WTC11 (cell line): Measurements from ENCODE around the gene SOX18. TPM values are rescaled to one million over a fixed set of nuclear protein-coding genes. Genes with fewer than 3 reads are reported as not detected.

ENCODE experiments used
- ATAC-seq: fragments of 200-7000 bp; cut with Tn5 transposase; 2 replicates; pipeline ENCODE4 v1.10.0; 2021; ENCODE audit warnings: mild to moderate bottlenecking, moderate library complexity
- CTCF ChIA-PET: fragments of 300-600 bp; sonication (Branson Sonifier 250); formaldehyde crosslinking; loops from one replicate; lab custom pipeline; 2021; ENCODE audit warnings: antibody characterized with exemption; lab: Charles Lee
- POLR2A ChIA-PET: fragments of 350-600 bp; sonication (Branson Sonifier 250); formaldehyde crosslinking; loops from one replicate; lab custom pipeline; 2021; ENCODE audit warnings: antibody characterized with exemption; lab: Charles Lee
- DNase-seq: peaks from one replicate; pipeline ENCODE4 v3.0.0; 2021; ENCODE audit warnings: low spot score
- H3K27ac Mint-ChIP-seq: 2 replicates; pipeline ENCODE4 v1.8.0; 2021; ENCODE audit warnings: mixed read lengths
- H3K27me3 Mint-ChIP-seq: 2 replicates; pipeline ENCODE4 v1.8.0; 2021; ENCODE audit warnings: low read depth, mild to moderate bottlenecking, moderate library complexity, mixed read lengths
- H3K36me3 Mint-ChIP-seq: 2 replicates; pipeline ENCODE4 v1.8.0; 2021; ENCODE audit warnings: mixed read lengths
- H3K4me1 Mint-ChIP-seq: 2 replicates; pipeline ENCODE4 v1.8.0; 2022; ENCODE audit warnings: mixed read lengths
- H3K4me3 Mint-ChIP-seq: 2 replicates; pipeline ENCODE4 v1.8.0; 2021; ENCODE audit warnings: mild to moderate bottlenecking, moderate library complexity, mixed read lengths
- H3K9me3 Mint-ChIP-seq: 2 replicates; pipeline ENCODE4 v1.8.0; 2021; ENCODE audit warnings: mixed read lengths
- ATF1 ChIP-seq: sonication (generic); formaldehyde crosslinking; IDR thresholded peaks from 2 replicates; pipeline ENCODE4 v1.8.1; 2023; ENCODE audit warnings: mild to moderate bottlenecking, moderate library complexity, missing genetic modification reagents
- ATF3 ChIP-seq: sonication (generic); formaldehyde crosslinking; conservative IDR thresholded peaks from 2 replicates; pipeline ENCODE4 v1.8.1; 2022; ENCODE audit warnings: mild to moderate bottlenecking, missing genetic modification reagents
- CREB1 ChIP-seq: sonication (generic); formaldehyde crosslinking; IDR thresholded peaks from 2 replicates; pipeline ENCODE4 v1.8.0; 2023; ENCODE audit warnings: mild to moderate bottlenecking, missing genetic modification reagents
- CREM ChIP-seq: sonication (generic); formaldehyde crosslinking; IDR thresholded peaks from 2 replicates; pipeline ENCODE4 v1.8.1; 2022; ENCODE audit warnings: mild to moderate bottlenecking, missing genetic modification reagents, moderate library complexity
- E2F1 ChIP-seq: sonication (generic); formaldehyde crosslinking; IDR thresholded peaks from 2 replicates; pipeline ENCODE4 v1.8.0; 2022; ENCODE audit warnings: mild to moderate bottlenecking, missing genetic modification reagents
- FOXP1 ChIP-seq: sonication (generic); formaldehyde crosslinking; IDR thresholded peaks from 2 replicates; pipeline ENCODE4 v1.8.0; 2022; ENCODE audit warnings: missing genetic modification reagents, mild to moderate bottlenecking, moderate library complexity, borderline replicate concordance
- GABPB1 ChIP-seq: sonication (generic); formaldehyde crosslinking; IDR thresholded peaks from 2 replicates; pipeline ENCODE4 v1.8.1; 2023; ENCODE audit warnings: mild to moderate bottlenecking, missing genetic modification reagents
- HMGXB4 ChIP-seq: sonication (generic); formaldehyde crosslinking; IDR thresholded peaks from 2 replicates; pipeline ENCODE4 v1.8.1; 2023; ENCODE audit warnings: mild to moderate bottlenecking, moderate library complexity, missing genetic modification reagents
- KAT7 ChIP-seq: sonication (generic); formaldehyde crosslinking; IDR thresholded peaks from 2 replicates; pipeline ENCODE4 v1.8.1; 2023; ENCODE audit warnings: missing genetic modification reagents, mild to moderate bottlenecking, borderline replicate concordance
- MYBL2 ChIP-seq: sonication (generic); formaldehyde crosslinking; IDR thresholded peaks from 2 replicates; pipeline ENCODE4 v1.8.1; 2023; ENCODE audit warnings: mild to moderate bottlenecking, moderate library complexity, missing genetic modification reagents
- NR1H2 ChIP-seq: sonication (generic); formaldehyde crosslinking; IDR thresholded peaks from 2 replicates; pipeline ENCODE4 v1.9.0; 2021; ENCODE audit warnings: mild to moderate bottlenecking, moderate library complexity, missing genetic modification reagents
- PRRX2 ChIP-seq: fragments of 250-450 bp; sonication (Bioruptor Pico); IDR thresholded peaks from 2 replicates; pipeline ENCODE4 v1.8.0; 2021; ENCODE audit warnings: mild to moderate bottlenecking
- ZNF219 ChIP-seq: sonication (generic); formaldehyde crosslinking; IDR thresholded peaks from 2 replicates; pipeline ENCODE4 v1.8.0; 2023; ENCODE audit warnings: missing genetic modification reagents, mild to moderate bottlenecking, borderline replicate concordance
- ZNF317 ChIP-seq: sonication (generic); formaldehyde crosslinking; IDR thresholded peaks from 2 replicates; pipeline ENCODE4 v1.8.1; 2023; ENCODE audit warnings: low read depth, mild to moderate bottlenecking, moderate library complexity, missing genetic modification reagents, borderline replicate concordance
- total RNA-seq: library from RNA; stranded (reverse); gene quantifications from 3 replicates; pipeline ENCODE4 v1.2.3, GENCODE V29; 2021
- TF ChIP-seq, protein P1 (sequence below): fragments of 250-450 bp; sonication (Bioruptor Pico); IDR thresholded peaks from 2 replicates; pipeline ENCODE4 v1.9.0; 2021; ENCODE audit warnings: moderate library complexity, mild to moderate bottlenecking, inconsistent platforms, borderline replicate concordance
- TF ChIP-seq, protein P2 (sequence below): fragments of 250-450 bp; sonication (Bioruptor Pico); IDR thresholded peaks from 2 replicates; pipeline ENCODE4 v1.9.0; 2021; ENCODE audit warnings: mild to moderate bottlenecking, borderline replicate concordance
- TF ChIP-seq, protein P3 (sequence below): sonication (generic); formaldehyde crosslinking; IDR thresholded peaks from 2 replicates; pipeline ENCODE4 v1.8.1; 2022; ENCODE audit warnings: low read depth, mild to moderate bottlenecking, moderate library complexity, missing genetic modification reagents, borderline replicate concordance
- TF ChIP-seq, protein P4 (sequence below): sonication (generic); formaldehyde crosslinking; IDR thresholded peaks from 2 replicates; pipeline ENCODE4 v1.8.0; 2022; ENCODE audit warnings: mild to moderate bottlenecking, missing genetic modification reagents
- TF ChIP-seq, protein P5 (sequence below): sonication (generic); formaldehyde crosslinking; IDR thresholded peaks from 2 replicates; pipeline ENCODE4 v1.8.1; 2023; ENCODE audit warnings: mild to moderate bottlenecking, missing genetic modification reagents

Gene SOX18
- total RNA-seq, 1 experiment from 2014 or later = 0.81 TPM

GRCh38 chr20:64072498-64073063, 23.1 kb upstream of the SOX18 start:
- no peaks in the 10 kb centered on the region for H3K9me3 Mint-ChIP-seq
- ATAC-seq (no peak), DNase-seq (no peak)
- H3K36me3 Mint-ChIP-seq = no peaks in the 10 kb centered on the region
- H3K27me3 Mint-ChIP-seq = no peaks in the 10 kb centered on the region; the same call in 1 of the 2 replicates
- H3K4me3 Mint-ChIP-seq = no peak overlapping the region
- ChIA-PET CTCF (interaction anchor here (1.2 to 1.4 kb wide), 3 partner anchors 33 to 92 kb away, joined by 3 to 7 read pairs (median 3); partner anchors contain the start of gene PRPF6), POLR2A (no interaction called here)
- no peak overlapping the region for H3K27ac Mint-ChIP-seq
- H3K4me1 Mint-ChIP-seq = 0 out of 2 replicates have a peak, but pooled peaks cover 3% of the 10 kb centered on the region
- TF ChIP-seq E2F1 (CRISPR knock-in tag) (no peak), ZNF219 (CRISPR knock-in tag) (no peak), ATF1 (CRISPR knock-in tag) (no peak), FOXP1 (CRISPR knock-in tag) (no peak), ATF3 (CRISPR knock-in tag) (no peak), ZNF317 (CRISPR knock-in tag) (no peak), KAT7 (CRISPR knock-in tag) (no peak), HMGXB4 (no peak), NR1H2 (CRISPR knock-in tag) (no peak), CREB1 (CRISPR knock-in tag) (no peak), PRRX2 (CRISPR knock-in tag) (no peak), MYBL2 (CRISPR knock-in tag) (no peak), GABPB1 (CRISPR knock-in tag) (no peak), CREM (CRISPR knock-in tag) (no peak)
- TF ChIP-seq, protein P1, sequence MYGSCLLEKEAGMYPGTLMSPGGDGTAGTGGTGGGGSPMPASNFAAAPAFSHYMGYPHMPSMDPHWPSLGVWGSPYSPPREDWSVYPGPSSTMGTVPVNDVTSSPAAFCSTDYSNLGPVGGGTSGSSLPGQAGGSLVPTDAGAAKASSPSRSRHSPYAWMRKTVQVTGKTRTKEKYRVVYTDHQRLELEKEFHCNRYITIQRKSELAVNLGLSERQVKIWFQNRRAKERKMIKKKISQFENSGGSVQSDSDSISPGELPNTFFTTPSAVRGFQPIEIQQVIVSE = no peak
- TF ChIP-seq, protein P2, sequence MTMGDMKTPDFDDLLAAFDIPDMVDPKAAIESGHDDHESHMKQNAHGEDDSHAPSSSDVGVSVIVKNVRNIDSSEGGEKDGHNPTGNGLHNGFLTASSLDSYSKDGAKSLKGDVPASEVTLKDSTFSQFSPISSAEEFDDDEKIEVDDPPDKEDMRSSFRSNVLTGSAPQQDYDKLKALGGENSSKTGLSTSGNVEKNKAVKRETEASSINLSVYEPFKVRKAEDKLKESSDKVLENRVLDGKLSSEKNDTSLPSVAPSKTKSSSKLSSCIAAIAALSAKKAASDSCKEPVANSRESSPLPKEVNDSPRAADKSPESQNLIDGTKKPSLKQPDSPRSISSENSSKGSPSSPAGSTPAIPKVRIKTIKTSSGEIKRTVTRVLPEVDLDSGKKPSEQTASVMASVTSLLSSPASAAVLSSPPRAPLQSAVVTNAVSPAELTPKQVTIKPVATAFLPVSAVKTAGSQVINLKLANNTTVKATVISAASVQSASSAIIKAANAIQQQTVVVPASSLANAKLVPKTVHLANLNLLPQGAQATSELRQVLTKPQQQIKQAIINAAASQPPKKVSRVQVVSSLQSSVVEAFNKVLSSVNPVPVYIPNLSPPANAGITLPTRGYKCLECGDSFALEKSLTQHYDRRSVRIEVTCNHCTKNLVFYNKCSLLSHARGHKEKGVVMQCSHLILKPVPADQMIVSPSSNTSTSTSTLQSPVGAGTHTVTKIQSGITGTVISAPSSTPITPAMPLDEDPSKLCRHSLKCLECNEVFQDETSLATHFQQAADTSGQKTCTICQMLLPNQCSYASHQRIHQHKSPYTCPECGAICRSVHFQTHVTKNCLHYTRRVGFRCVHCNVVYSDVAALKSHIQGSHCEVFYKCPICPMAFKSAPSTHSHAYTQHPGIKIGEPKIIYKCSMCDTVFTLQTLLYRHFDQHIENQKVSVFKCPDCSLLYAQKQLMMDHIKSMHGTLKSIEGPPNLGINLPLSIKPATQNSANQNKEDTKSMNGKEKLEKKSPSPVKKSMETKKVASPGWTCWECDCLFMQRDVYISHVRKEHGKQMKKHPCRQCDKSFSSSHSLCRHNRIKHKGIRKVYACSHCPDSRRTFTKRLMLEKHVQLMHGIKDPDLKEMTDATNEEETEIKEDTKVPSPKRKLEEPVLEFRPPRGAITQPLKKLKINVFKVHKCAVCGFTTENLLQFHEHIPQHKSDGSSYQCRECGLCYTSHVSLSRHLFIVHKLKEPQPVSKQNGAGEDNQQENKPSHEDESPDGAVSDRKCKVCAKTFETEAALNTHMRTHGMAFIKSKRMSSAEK (CRISPR knock-in tag) = no peak
- TF ChIP-seq, protein P3, sequence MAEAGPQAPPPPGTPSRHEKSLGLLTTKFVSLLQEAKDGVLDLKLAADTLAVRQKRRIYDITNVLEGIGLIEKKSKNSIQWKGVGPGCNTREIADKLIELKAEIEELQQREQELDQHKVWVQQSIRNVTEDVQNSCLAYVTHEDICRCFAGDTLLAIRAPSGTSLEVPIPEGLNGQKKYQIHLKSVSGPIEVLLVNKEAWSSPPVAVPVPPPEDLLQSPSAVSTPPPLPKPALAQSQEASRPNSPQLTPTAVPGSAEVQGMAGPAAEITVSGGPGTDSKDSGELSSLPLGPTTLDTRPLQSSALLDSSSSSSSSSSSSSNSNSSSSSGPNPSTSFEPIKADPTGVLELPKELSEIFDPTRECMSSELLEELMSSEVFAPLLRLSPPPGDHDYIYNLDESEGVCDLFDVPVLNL (CRISPR knock-in tag) = no peak
- TF ChIP-seq, protein P4, sequence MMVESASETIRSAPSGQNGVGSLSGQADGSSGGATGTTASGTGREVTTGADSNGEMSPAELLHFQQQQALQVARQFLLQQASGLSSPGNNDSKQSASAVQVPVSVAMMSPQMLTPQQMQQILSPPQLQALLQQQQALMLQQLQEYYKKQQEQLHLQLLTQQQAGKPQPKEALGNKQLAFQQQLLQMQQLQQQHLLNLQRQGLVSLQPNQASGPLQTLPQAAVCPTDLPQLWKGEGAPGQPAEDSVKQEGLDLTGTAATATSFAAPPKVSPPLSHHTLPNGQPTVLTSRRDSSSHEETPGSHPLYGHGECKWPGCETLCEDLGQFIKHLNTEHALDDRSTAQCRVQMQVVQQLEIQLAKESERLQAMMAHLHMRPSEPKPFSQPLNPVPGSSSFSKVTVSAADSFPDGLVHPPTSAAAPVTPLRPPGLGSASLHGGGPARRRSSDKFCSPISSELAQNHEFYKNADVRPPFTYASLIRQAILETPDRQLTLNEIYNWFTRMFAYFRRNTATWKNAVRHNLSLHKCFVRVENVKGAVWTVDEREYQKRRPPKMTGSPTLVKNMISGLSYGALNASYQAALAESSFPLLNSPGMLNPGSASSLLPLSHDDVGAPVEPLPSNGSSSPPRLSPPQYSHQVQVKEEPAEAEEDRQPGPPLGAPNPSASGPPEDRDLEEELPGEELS (CRISPR knock-in tag) = no peak
- TF ChIP-seq, protein P5, sequence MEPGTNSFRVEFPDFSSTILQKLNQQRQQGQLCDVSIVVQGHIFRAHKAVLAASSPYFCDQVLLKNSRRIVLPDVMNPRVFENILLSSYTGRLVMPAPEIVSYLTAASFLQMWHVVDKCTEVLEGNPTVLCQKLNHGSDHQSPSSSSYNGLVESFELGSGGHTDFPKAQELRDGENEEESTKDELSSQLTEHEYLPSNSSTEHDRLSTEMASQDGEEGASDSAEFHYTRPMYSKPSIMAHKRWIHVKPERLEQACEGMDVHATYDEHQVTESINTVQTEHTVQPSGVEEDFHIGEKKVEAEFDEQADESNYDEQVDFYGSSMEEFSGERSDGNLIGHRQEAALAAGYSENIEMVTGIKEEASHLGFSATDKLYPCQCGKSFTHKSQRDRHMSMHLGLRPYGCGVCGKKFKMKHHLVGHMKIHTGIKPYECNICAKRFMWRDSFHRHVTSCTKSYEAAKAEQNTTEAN (CRISPR knock-in tag) = no peak
